Liver (tissue), 9 donors: Measurements from ENCODE around the gene ADGRV1. TPM values are rescaled to one million over a fixed set of nuclear protein-coding genes. Genes with fewer than 3 reads are reported as not detected.

Experiments
- DNase-seq: peaks from one replicate; pipeline ENCODE4 v3.0.0-alpha.2; 2017; ENCODE audit warnings: low spot score
- H3K27ac ChIP-seq, 2 donors: one replicate each; pipeline ENCODE4 v1.7.0; 2013; ENCODE audit warnings: inconsistent platforms in 2 of 2, low read length in 2 of 2, control low read depth in 1 of 2, low read depth in 1 of 2, mild to moderate bottlenecking in 1 of 2
- H3K27me3 ChIP-seq, 4 donors: one replicate each; pipeline versions ENCODE4 v1.6.1 to v1.7.0; 2013; ENCODE audit warnings: low read length in 3 of 4, inconsistent platforms in 1 of 4, mild to moderate bottlenecking in 1 of 4, moderate library complexity in 1 of 4; ENCODE audit not compliant: control insufficient read depth in 4 of 4, insufficient read depth in 4 of 4
- H3K36me3 ChIP-seq, 4 donors: one replicate each; pipeline versions ENCODE4 v1.6.1 to v1.7.0; 2013; ENCODE audit warnings: low read length in 3 of 4, mild to moderate bottlenecking in 3 of 4, low read depth in 1 of 4, moderate library complexity in 1 of 4; ENCODE audit not compliant: control insufficient read depth in 4 of 4, insufficient read depth in 3 of 4
- H3K4me1 ChIP-seq, 4 donors: one replicate each; pipeline versions ENCODE4 v1.6.1 to v1.7.0; 2013; ENCODE audit warnings: low read length in 3 of 4, mild to moderate bottlenecking in 3 of 4, moderate library complexity in 1 of 4; ENCODE audit not compliant: control insufficient read depth in 4 of 4, insufficient read depth in 4 of 4
- H3K4me3 ChIP-seq, 3 donors: one replicate each; pipeline versions ENCODE4 v1.6.1 to v1.7.0; 2013; ENCODE audit warnings: low read length in 3 of 3, control low read depth in 1 of 3, low read depth in 1 of 3, mild to moderate bottlenecking in 1 of 3
- H3K9ac ChIP-seq, 2 donors: one replicate each; pipeline ENCODE4 v1.7.0; 2013; ENCODE audit warnings: low read length in 2 of 2, mild to moderate bottlenecking in 2 of 2, moderate library complexity in 2 of 2, control low read depth in 1 of 2, low read depth in 1 of 2
- H3K9me3 ChIP-seq, 4 donors: one replicate each; pipeline versions ENCODE4 v1.6.1 to v1.7.0; 2013; ENCODE audit warnings: low read length in 3 of 4; ENCODE audit not compliant: control insufficient read depth in 4 of 4
- ATF3 ChIP-seq: IDR thresholded peaks from 2 replicates; pipeline ENCODE4 v1.6.1; 2016; ENCODE audit warnings: antibody characterized with exemption
- CTCF ChIP-seq: fragments of 150-350 bp; IDR thresholded peaks from 2 replicates; pipeline ENCODE4 v1.5.1; 2017; ENCODE audit warnings: improper control_type of control experiment, low read depth, low read length; ENCODE audit not compliant: missing input control
- EGR1 ChIP-seq, 2 donors: IDR thresholded peaks; 2 replicates each; pipeline ENCODE4 v1.6.1; 2016 to 2018; ENCODE audit warnings: antibody characterized with exemption in 2 of 2, low read depth in 2 of 2
- FOXA2 ChIP-seq: IDR thresholded peaks from 2 replicates; pipeline ENCODE4 v1.6.1; 2016; ENCODE audit warnings: antibody characterized with exemption
- GABPA ChIP-seq, 2 donors: IDR thresholded peaks in 1 of 2; conservative IDR thresholded peaks in 1 of 2; 2 replicates each; pipeline ENCODE4 v1.6.1; 2016; ENCODE audit warnings: antibody characterized with exemption in 2 of 2, mild to moderate bottlenecking in 1 of 2, moderate library complexity in 1 of 2
- HNF4A ChIP-seq, 2 donors: conservative IDR thresholded peaks; 2 replicates each; pipeline ENCODE4 v1.6.1; 2016; ENCODE audit warnings: antibody characterized with exemption in 2 of 2, mild to moderate bottlenecking in 2 of 2
- HNF4G ChIP-seq: IDR thresholded peaks from 2 replicates; pipeline ENCODE4 v1.6.1; 2016; ENCODE audit warnings: antibody characterized with exemption
- JUND ChIP-seq, 2 donors: IDR thresholded peaks; 2 replicates each; pipeline ENCODE4 v1.6.1; 2016; ENCODE audit warnings: antibody characterized with exemption in 2 of 2
- NR2F2 ChIP-seq: IDR thresholded peaks from 2 replicates; pipeline ENCODE4 v1.6.1; 2016; ENCODE audit warnings: antibody characterized with exemption
- RXRA ChIP-seq, 2 donors: IDR thresholded peaks; 2 replicates each; pipeline ENCODE4 v1.6.1; 2017 to 2018; ENCODE audit warnings: antibody characterized with exemption in 2 of 2, mild to moderate bottlenecking in 1 of 2
- TAF1 ChIP-seq: conservative IDR thresholded peaks from 2 replicates; pipeline ENCODE4 v1.6.1; 2016; ENCODE audit warnings: antibody characterized with exemption, mild to moderate bottlenecking
- YY1 ChIP-seq: IDR thresholded peaks from 2 replicates; pipeline ENCODE4 v1.6.1; 2016; ENCODE audit warnings: antibody characterized with exemption, mild to moderate bottlenecking
- ZBTB33 ChIP-seq: IDR thresholded peaks from 2 replicates; pipeline ENCODE4 v1.6.1; 2016; ENCODE audit warnings: antibody characterized with exemption
- WGBS: extraction: QIAGEN DNeasy Blood & Tissue Kit; methylation state at CpG from one replicate; pipeline ENCODE4 v1.1.7; 2013; 5-methylcytosine and 5-hydroxymethylcytosine counted together
- polyA plus RNA-seq, 2 donors: library from polyadenylated mRNA; stranded (reverse) in 1 of 2; unstranded in 1 of 2; fragments of 200-250 nt in 1 of 2; fragments of >200 nt in 1 of 2; fragmentation: Nextera tagmentation in 1 of 2; extraction: Ambion mirVana in 1 of 2; gene quantifications; one replicate each; pipeline versions ENCODE4 v1.2.1 to v1.2.3, GENCODE V29; 2013 to 2015
- total RNA-seq, 2 donors: library from RNA; depleted of rRNA; stranded (reverse); fragments of >200 nt; gene quantifications; one replicate each; pipeline ENCODE4 v1.2.3, GENCODE V29; 2014
- donor health status: healthy.
- donor health status: healthy.
- donor health status: healthy.
- donor health status: healthy.
- donor health status: healthy.

ADGRV1 gene
- total and polyA plus RNA-seq, 4 donors = 5.1 to 15.5 (median 9.6) TPM

- no peaks in the 10 kb centered on the region for H3K9me3 ChIP-seq
- H3K4me1 ChIP-seq = peaks cover 0 to 4% (median 0%) of the 10 kb centered on the region in 4 donors
- no peak overlapping the region for H3K4me3 ChIP-seq
- no peak for DNase-seq
- H3K36me3 ChIP-seq = no peaks in the 10 kb centered on the region
- no peak overlapping the region for H3K27ac ChIP-seq
- TF ChIP-seq YY1 (no peak), HNF4A (conservative IDR thresholded peaks at IDR 0.05) (no peak), JUND (IDR thresholded peaks at IDR 0.05) (no peak)
- H3K27me3 ChIP-seq = peaks cover 0 to 2% (median 0%) of the 10 kb centered on the region in 4 donors
- no peak overlapping the region for H3K9ac ChIP-seq
- 81% methylated on average over 6 of the region's 6 CpGs for WGBS
Measured at GRCh38 chr5:90638878-90639277, 80.3 kb downstream of the ADGRV1 start.

GRCh38 chr5:90640484-90641059, 82.0 kb downstream of the ADGRV1 start:
- Histone ChIP-seq H3K27me3 (no peaks in the 10 kb centered on the region), H3K9me3 (no peaks in the 10 kb centered on the region), H3K4me3 (no peak overlapping the region), H3K4me1 (peaks cover 0 to 4% (median 0%) of the 10 kb centered on the region in 4 donors), H3K9ac (no peak overlapping the region), H3K36me3 (no peaks in the 10 kb centered on the region), H3K27ac (peak overlapping the region in 1 of 2 donors; percentile 12)
- no peak for DNase-seq
- TF ChIP-seq YY1 = no peak
- no peak for TF ChIP-seq GABPA (IDR thresholded peaks at IDR 0.05 in 1 of 2, conservative IDR thresholded peaks at IDR 0.05 in 1 of 2)
- TF ChIP-seq NR2F2 = no peak
- TF ChIP-seq HNF4G = no peak
- no peak for TF ChIP-seq TAF1
- no peak for TF ChIP-seq ATF3
- TF ChIP-seq EGR1 (IDR thresholded peaks at IDR 0.05; ENCODE audit: low read depth in 2 of 2) = no peak
- TF ChIP-seq RXRA (IDR thresholded peaks at IDR 0.05) = no peak
- TF ChIP-seq FOXA2 = no peak
- no peak for TF ChIP-seq HNF4A (conservative IDR thresholded peaks at IDR 0.05)
- 54% methylated on average over 5 of the region's 5 CpGs for WGBS

GRCh38 chr5:90641528-90641927, 82.9 kb downstream of the ADGRV1 start:
- Histone ChIP-seq H3K4me3 (no peak overlapping the region), H3K27me3 (no peaks in the 10 kb centered on the region), H3K9ac (no peak overlapping the region), H3K4me1 (peaks cover 0 to 4% (median 0%) of the 10 kb centered on the region in 4 donors), H3K27ac (no peak overlapping the region), H3K36me3 (no peaks in the 10 kb centered on the region), H3K9me3 (no peaks in the 10 kb centered on the region)
- TF ChIP-seq CTCF (no peak), ZBTB33 (no peak), EGR1 (IDR thresholded peaks at IDR 0.05; ENCODE audit: low read depth in 2 of 2) (no peak), YY1 (no peak), GABPA (IDR thresholded peaks at IDR 0.05 in 1 of 2, conservative IDR thresholded peaks at IDR 0.05 in 1 of 2) (no peak), RXRA (IDR thresholded peaks at IDR 0.05) (no peak), ATF3 (no peak)
- 54% methylated on average over 3 of the region's 3 CpGs for WGBS
- DNase-seq = no peak
